Stimulated activated CD8-positive, alpha-beta memory T cell treated with anti-CD3 and anti-CD28 coated beads, Interleukin-2, amount 100 ng/mL, for 48 hours (primary cell): ENCODE data around the gene MAN2A2.
"Not testable (repeated sequence)": the region's sequence is repeated elsewhere in the genome, so short reads cannot be mapped to it uniquely, and the experiment has no call there.

Experiments used
- DNase-seq, 2 donors: peaks; one replicate each; pipeline ENCODE4 v3.0.0-alpha.2; 2020; ENCODE audit warnings: low read depth in 2 of 2

The MAN2A2 gene

GRCh38 chr15:90871139-90871715 is 31.9 kb upstream of the MAN2A2 start:
- DNase-seq, result no peak

- no peak for DNase-seq
Observed at GRCh38 chr15:90871716-90872485, 31.2 kb upstream of the MAN2A2 start.

- no peak for DNase-seq
Observed at GRCh38 chr15:90872486-90873184, 30.5 kb upstream of the MAN2A2 start.

- no peak for DNase-seq
Observed at GRCh38 chr15:90873488-90873997, 29.6 kb upstream of the MAN2A2 start.

- DNase-seq, result no peak
Observed at GRCh38 chr15:90873998-90874605, 29.0 kb upstream of the MAN2A2 start.

- not testable (repeated sequence) for DNase-seq
Observed at GRCh38 chr15:90874986-90875385, 28.1 kb upstream of the MAN2A2 start.

GRCh38 chr15:90875549-90875981 is 27.5 kb upstream of the MAN2A2 start:
- DNase-seq, result no peak

- DNase-seq, result no peak
Observed at GRCh38 chr15:90876046-90876445, 27.1 kb upstream of the MAN2A2 start.

- DNase-seq, result no peak
Observed at GRCh38 chr15:90876512-90877170, 26.5 kb upstream of the MAN2A2 start.

GRCh38 chr15:90877315-90877714 is 25.8 kb upstream of the MAN2A2 start:
- DNase-seq, result no peak

- DNase-seq, result no peak
Observed at GRCh38 chr15:90877996-90878395, 25.1 kb upstream of the MAN2A2 start.

GRCh38 chr15:90878660-90879059 is 24.4 kb upstream of the MAN2A2 start:
- no peak for DNase-seq

- DNase-seq, result no peak
Observed at GRCh38 chr15:90879730-90880366, 23.3 kb upstream of the MAN2A2 start.

GRCh38 chr15:90880381-90881145 is 22.5 kb upstream of the MAN2A2 start:
- no peak for DNase-seq

GRCh38 chr15:90881181-90881977 is 21.7 kb upstream of the MAN2A2 start:
- DNase-seq, result no peak

GRCh38 chr15:90881978-90882721 is 21.0 kb upstream of the MAN2A2 start:
- no peak for DNase-seq

- DNase-seq, result no peak
Observed at GRCh38 chr15:90882781-90883525, 20.1 kb upstream of the MAN2A2 start.

- no peak for DNase-seq
Observed at GRCh38 chr15:90883526-90883975, 19.6 kb upstream of the MAN2A2 start.
